Heart left ventricle (tissue), 13 donors: ENCODE data around the gene YPEL3.

ENCODE experiments used
- CTCF ChIP-seq, 12 donors: fragments of 200-600 bp; sonication (generic) in 4 of 12; IDR thresholded peaks; one replicate each; pipeline versions ENCODE4 v1.5.0 to v1.8.0; 2018 to 2022; ENCODE audit warnings: antibody characterized with exemption in 12 of 12, mild to moderate bottlenecking in 5 of 12
- POLR2A ChIP-seq, 2 donors: fragments of 450-650 bp; IDR thresholded peaks; one replicate each; pipeline ENCODE4 v1.6.1; 2017; ENCODE audit warnings: antibody characterized with exemption in 2 of 2, mild to moderate bottlenecking in 2 of 2, moderate library complexity in 2 of 2
- donor health status: ischemic (EF 13 %, LVEDD 7.1; RV severe dilation, severe dysfunction).
- donor health status: DM: no; HTN: yes; CAD: no.
- donor health status: DM: no; HTN: no; CAD: no.
- donor health status: ischemic (EF 25% LVEDD 6.9; RV normal size, moderate dysfunction).
- donor health status: ischemic (EF 25% LVEDD 5.7; RV mildly dilated, moderate dysfunction).
- donor health status: ischemic (EF 35%, LVEDD 5.7; RV mildly dilated, moderate dysfunction).
- donor health status: nonischemic (EF 11% LVEDD 7.7; RV severe dilation, severe dysfunction).
- donor health status: DM: yes; HTN: yes; CAD: no.
- donor health status: PGD.
- donor health status: ischemic (EF 29% LVEDD 5.4; RV normal size, mild dysfunction).
- donor health status: nonischemic (EF 23%, LVEDD 6.1; RV moderate dilation, normal function).

- TF ChIP-seq POLR2A (IDR thresholded peaks at IDR 0.05) (no peak), CTCF (IDR thresholded peaks at IDR 0.05) (no peak)
Observed at GRCh38 chr16:30077656-30078055, 18.4 kb downstream of the YPEL3 start.
